Cardiac muscle cell (in vitro differentiated cells and primary cell): ENCODE data around the gene CHMP4B. TPM values are rescaled to one million over a fixed set of nuclear protein-coding genes. Genes with fewer than 3 reads are reported as not detected.

Experiments used
- DNase-seq, 2 donors: peaks; one replicate each; pipeline versions ENCODE4 v3.0.0 to v3.0.0-alpha.2; 2010 to 2017; ENCODE audit warnings: low read depth in 1 of 2, low spot score in 1 of 2
- H3K27ac ChIP-seq: fragments of 200-600 bp; sonication (generic); 2 replicates; pipeline ENCODE4 v1.5.1; 2016
- H3K27me3 ChIP-seq: fragments of 200-600 bp; sonication (generic); 2 replicates; pipeline ENCODE4 v1.6.0; 2016; ENCODE audit warnings: control low read depth
- H3K36me3 ChIP-seq: fragments of 200-600 bp; sonication (generic); 2 replicates; pipeline ENCODE4 v1.5.1; 2016; ENCODE audit warnings: control low read depth
- H3K4me1 ChIP-seq: fragments of 200-600 bp; sonication (generic); 2 replicates; pipeline ENCODE4 v1.8.1; 2017; ENCODE audit warnings: low read depth, mild to moderate bottlenecking, mixed run types
- H3K4me3 ChIP-seq: fragments of 200-600 bp; sonication (generic); 2 replicates; pipeline ENCODE4 v1.5.1; 2016; ENCODE audit warnings: mild to moderate bottlenecking
- H3K9me3 ChIP-seq: fragments of 200-600 bp; sonication (generic); 2 replicates; pipeline ENCODE4 v1.5.1; 2017; ENCODE audit warnings: low read depth, mild to moderate bottlenecking, control low read depth
- CTCF ChIP-seq: IDR thresholded peaks from 2 replicates; pipeline ENCODE4 v1.5.1; 2012; ENCODE audit warnings: low read depth, mild to moderate bottlenecking, low read length
- polyA plus RNA-seq: library from polyadenylated mRNA; unstranded; fragments of >200 nt; fragmentation: Nextera tagmentation; extraction: Ambion mirVana; gene quantifications from 2 replicates; pipeline ENCODE4 v1.2.1, GENCODE V29; 2016
- total RNA-seq: library from RNA; depleted of rRNA; stranded (reverse); fragments of >200 nt; gene quantifications from 2 replicates; pipeline ENCODE4 v1.2.3, GENCODE V29; 2016

Gene CHMP4B
- total and polyA plus RNA-seq, 2 experiments from 2014 or later: 4.6 to 110 TPM

- DNase-seq: peak; percentile 92 to 96
- TF ChIP-seq CTCF: no peak
- Histone ChIP-seq H3K9me3 (no peaks in the 10 kb centered on the region), H3K4me3 (no peak overlapping the region), H3K27ac (peak overlapping the region; percentile 92), H3K4me1 (peaks cover 28% of the 10 kb centered on the region), H3K36me3 (no peaks in the 10 kb centered on the region), H3K27me3 (no peaks in the 10 kb centered on the region)
Measured at GRCh38 chr20:33789109-33789857, 21.9 kb upstream of the CHMP4B start.

DNA sequence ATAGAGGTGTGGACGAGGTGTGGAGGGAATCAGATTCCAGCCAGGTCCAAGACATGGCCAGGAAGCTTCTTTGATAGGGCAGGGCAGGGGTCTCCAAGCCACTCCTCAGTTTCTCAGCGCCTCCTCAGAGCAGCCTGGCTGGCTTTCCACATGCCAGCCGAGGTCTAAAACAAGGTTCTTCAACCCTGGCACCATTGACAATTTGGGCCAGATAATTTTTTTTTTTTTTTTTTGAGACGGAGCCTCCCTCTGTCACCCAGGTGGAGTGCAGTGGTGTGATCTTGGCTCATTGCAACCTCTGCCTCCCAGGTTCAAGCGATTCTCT lies 21.3 kb upstream of the CHMP4B start:
- no peak for TF ChIP-seq CTCF
- no peaks in the 10 kb centered on the region for H3K9me3 ChIP-seq
- peak overlapping the region; percentile 92 for H3K27ac ChIP-seq
- H3K4me3 ChIP-seq: no peak overlapping the region
- no peaks in the 10 kb centered on the region for H3K36me3 ChIP-seq
- H3K27me3 ChIP-seq: no peaks in the 10 kb centered on the region
- no peak for DNase-seq
- H3K4me1 ChIP-seq: peaks cover 28% of the 10 kb centered on the region

- H3K4me3 ChIP-seq: no peak overlapping the region
- H3K27ac ChIP-seq: peak overlapping the region; percentile 92
- no peaks in the 10 kb centered on the region for H3K9me3 ChIP-seq
- no peak for TF ChIP-seq CTCF
- peaks cover 28% of the 10 kb centered on the region for H3K4me1 ChIP-seq
- H3K27me3 ChIP-seq: no peaks in the 10 kb centered on the region
- H3K36me3 ChIP-seq: no peaks in the 10 kb centered on the region
- DNase-seq: no peak
Measured at GRCh38 chr20:33790566-33790965, 20.6 kb upstream of the CHMP4B start.

GRCh38 chr20:33791021-33791420 lies 20.1 kb upstream of the CHMP4B start:
- Histone ChIP-seq H3K9me3 (no peaks in the 10 kb centered on the region), H3K27me3 (no peaks in the 10 kb centered on the region), H3K4me1 (peaks cover 28% of the 10 kb centered on the region), H3K27ac (no peak overlapping the region), H3K4me3 (no peak overlapping the region), H3K36me3 (no peaks in the 10 kb centered on the region)
- DNase-seq: no peak
- TF ChIP-seq CTCF: no peak

DNA sequence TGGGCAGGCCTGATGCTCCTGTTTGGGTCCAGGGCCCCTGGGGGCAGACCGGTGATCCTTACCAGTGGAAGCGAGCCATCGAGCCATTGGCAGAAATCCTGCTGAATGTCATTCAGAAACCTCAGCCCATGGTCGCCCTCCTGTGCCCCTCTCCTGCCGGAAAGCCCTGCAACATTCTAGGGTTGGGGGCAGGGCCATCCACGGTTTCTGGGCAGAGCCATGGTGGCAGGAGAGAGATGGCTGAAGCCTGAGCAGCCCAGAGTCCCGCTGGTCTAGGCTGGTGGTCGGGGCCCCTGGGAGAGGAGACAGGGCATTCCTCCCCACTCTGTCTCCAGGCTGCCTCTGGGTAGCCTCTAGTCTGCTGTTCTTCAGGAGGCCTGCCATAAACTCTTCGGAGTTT lies 19.6 kb upstream of the CHMP4B start:
- no peaks in the 10 kb centered on the region for H3K9me3 ChIP-seq
- DNase-seq: no peak
- peaks cover 28% of the 10 kb centered on the region for H3K4me1 ChIP-seq
- H3K27me3 ChIP-seq: no peaks in the 10 kb centered on the region
- H3K27ac ChIP-seq: no peak overlapping the region
- TF ChIP-seq CTCF: no peak
- H3K36me3 ChIP-seq: no peaks in the 10 kb centered on the region
- H3K4me3 ChIP-seq: no peak overlapping the region
